Placental epithelial cell (primary cell): ENCODE results near the gene CHML. TPM values are rescaled to one million over a fixed set of nuclear protein-coding genes. Genes with fewer than 3 reads are reported as not detected.

ENCODE experiments used
- total RNA-seq: library from RNA; depleted of rRNA; stranded (reverse); fragments of >200 nt; gene quantifications from 2 replicates; pipeline ENCODE4 v1.2.3, GENCODE V29; 2012

The CHML gene, protein sequence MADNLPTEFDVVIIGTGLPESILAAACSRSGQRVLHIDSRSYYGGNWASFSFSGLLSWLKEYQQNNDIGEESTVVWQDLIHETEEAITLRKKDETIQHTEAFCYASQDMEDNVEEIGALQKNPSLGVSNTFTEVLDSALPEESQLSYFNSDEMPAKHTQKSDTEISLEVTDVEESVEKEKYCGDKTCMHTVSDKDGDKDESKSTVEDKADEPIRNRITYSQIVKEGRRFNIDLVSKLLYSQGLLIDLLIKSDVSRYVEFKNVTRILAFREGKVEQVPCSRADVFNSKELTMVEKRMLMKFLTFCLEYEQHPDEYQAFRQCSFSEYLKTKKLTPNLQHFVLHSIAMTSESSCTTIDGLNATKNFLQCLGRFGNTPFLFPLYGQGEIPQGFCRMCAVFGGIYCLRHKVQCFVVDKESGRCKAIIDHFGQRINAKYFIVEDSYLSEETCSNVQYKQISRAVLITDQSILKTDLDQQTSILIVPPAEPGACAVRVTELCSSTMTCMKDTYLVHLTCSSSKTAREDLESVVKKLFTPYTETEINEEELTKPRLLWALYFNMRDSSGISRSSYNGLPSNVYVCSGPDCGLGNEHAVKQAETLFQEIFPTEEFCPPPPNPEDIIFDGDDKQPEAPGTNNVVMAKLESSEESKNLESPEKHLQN
- total RNA-seq, result 28.3 and 52.1 TPM in 2 replicates

DNA sequence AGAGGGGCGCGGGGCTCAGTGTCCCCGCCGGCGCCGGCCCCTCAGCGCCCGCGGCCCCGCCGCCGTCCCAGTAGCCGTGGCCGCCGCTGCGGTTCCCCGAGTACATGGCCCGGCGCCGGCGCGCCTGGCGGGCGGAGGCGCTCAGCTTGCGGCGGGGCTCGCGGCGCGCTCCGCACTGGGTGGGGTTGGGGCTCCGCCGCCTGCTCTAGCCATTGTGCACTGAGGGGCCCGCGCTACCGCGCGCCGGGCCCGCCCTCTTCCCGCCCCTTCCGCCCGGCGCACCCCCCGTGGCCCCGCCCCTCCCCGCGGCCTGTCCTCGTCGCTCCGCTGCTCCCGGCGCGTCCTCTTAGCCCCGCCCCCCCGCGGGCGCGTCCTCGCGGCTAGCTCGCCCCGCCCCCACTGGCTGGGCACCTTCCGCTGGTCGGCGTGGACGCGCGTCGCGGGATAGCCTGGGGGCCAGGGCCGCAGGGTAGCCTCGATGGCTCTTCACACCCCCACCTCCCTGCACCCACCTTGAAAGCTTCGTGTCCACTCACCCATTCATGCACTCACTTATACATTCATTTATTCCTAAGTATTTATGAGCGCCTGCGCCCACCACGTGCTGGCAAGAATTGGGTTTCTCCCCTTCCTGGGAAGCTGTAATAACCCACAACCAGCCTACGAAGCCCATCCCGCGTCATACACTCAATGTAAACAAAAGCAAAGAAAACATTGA is at the start of gene CHML, which contains the start of gene OPN3:
Gene CHML (minus strand): TSS at position 221 of the 718 bp plus-strand sequence. CDS start 4,603 bp downstream, outside the sequence.
Gene OPN3 (minus strand): TSS at position 221 of the 718 bp plus-strand sequence. CDS start 115 bp downstream, at position 106.

DNA sequence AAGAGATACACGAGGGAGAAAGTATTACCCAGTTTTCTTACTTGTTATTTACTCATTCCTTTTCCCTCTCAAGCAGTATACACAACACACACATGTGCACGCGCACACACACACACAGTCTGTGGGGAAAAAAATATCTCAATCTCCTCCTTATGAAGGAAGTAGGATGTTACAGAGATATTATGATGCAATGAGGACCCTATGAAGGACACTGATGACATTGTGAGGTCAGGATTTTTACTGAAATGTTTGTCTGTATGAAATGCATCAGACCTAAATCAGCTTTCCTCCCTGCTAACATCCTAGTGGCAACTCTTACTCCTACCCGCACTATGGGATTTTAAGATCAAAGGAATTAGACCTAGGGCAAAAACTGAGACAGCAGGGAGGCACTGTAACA is 11.8 kb upstream of the CHML start, which contains the start of gene WDR64:
Gene WDR64 (plus strand): TSS at position 270 of the 400 bp plus-strand sequence. CDS start 204 bp downstream, outside the sequence.

Other genes with a start within 250 kb of the CHML start
- 66.3 and 102 TPM in 2 replicates for gene FH, start 120.6 kb downstream of the CHML start, total RNA-seq
- under 0.01 and 0.11 TPM in 2 replicates for gene KMO, start 108.0 kb downstream of the CHML start, total RNA-seq
- gene OPN3, start within 50 bp of the CHML start, total RNA-seq, result 118 and 210 TPM in 2 replicates
- gene WDR64, start 11.9 kb upstream of the CHML start, total RNA-seq, result 1.2 and 1.3 TPM in 2 replicates
- gene EXO1, start 207.8 kb upstream of the CHML start, total RNA-seq, result 11.4 and 11.9 TPM in 2 replicates